T-helper 2 cell treated with Interferon-gamma antibody and Interleukin-4, amounts not matched to agents 5 μg/mL and 100 μg/mL, for 36 hours (primary cell): ENCODE measurements around the gene AIMP1.

Experiments used
- DNase-seq: peaks from one replicate; pipeline ENCODE4 v3.0.0; 2021; ENCODE audit warnings: low spot score
- H3K27ac Mint-ChIP-seq: one replicate; pipeline ENCODE4 v1.8.0; 2021; ENCODE audit warnings: mild to moderate bottlenecking, mixed read lengths
- H3K27me3 Mint-ChIP-seq: one replicate; pipeline ENCODE4 v1.8.0; 2021; ENCODE audit warnings: low read depth, mixed read lengths
- H3K36me3 Mint-ChIP-seq: one replicate; pipeline ENCODE4 v1.8.0; 2021; ENCODE audit warnings: low read depth, mixed read lengths
- H3K4me1 Mint-ChIP-seq: one replicate; pipeline ENCODE4 v1.8.0; 2021; ENCODE audit warnings: low read depth, mixed read lengths
- H3K4me3 Mint-ChIP-seq: one replicate; pipeline ENCODE4 v1.8.0; 2022; ENCODE audit warnings: mild to moderate bottlenecking, moderate library complexity, mixed read lengths
- H3K9me3 Mint-ChIP-seq: one replicate; pipeline ENCODE4 v1.8.0; 2021; ENCODE audit warnings: mixed read lengths

The AIMP1 gene

DNA sequence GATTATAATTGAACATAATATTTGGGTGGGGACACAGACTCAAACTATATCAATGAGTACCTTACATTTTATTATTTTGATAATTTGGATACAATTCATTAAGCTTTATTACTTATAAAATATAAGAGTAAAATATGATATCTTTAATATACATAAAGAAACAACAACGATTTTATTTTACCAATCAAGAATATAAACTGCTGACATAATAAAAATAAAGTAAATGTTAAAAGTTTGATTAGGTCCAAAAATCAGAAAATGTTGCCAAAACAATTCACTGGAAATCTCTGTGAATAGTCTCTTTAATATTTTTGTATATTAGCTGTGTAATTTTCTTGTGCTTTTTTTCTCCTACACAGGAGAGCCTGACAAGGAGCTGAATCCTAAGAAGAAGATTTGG lies 30.8 kb downstream of the AIMP1 start:
- peaks cover 31% of the 10 kb centered on the region for H3K36me3 Mint-ChIP-seq
- no peaks in the 10 kb centered on the region for H3K27me3 Mint-ChIP-seq

DNA sequence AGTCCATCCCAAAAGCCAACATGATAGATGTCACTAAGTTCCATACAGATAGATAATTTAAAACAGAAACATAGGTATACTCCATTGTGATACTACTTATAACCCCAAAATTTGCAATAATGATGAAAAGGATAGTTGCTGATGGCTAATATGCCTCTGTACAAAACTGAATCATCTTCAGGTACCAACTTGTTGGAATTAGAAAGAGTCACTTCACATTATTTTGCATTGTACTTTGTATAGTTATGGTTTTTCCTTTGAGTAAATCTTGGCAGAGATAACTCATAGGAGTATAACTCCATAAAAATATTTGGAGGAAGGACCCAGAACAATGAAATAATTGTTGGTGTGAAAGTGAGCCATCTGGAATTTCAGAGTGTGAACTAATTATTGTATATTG lies 34.7 kb downstream of the AIMP1 start:
- H3K9me3 Mint-ChIP-seq: no peaks in the 10 kb centered on the region
- no peak overlapping the region for H3K27ac Mint-ChIP-seq
- H3K27me3 Mint-ChIP-seq: no peaks in the 10 kb centered on the region
- peaks cover 15% of the 10 kb centered on the region for H3K36me3 Mint-ChIP-seq
- no peak overlapping the region for H3K4me3 Mint-ChIP-seq
- DNase-seq: no peak
- no peaks in the 10 kb centered on the region for H3K4me1 Mint-ChIP-seq

More for the DNA sequence above, 30.8 kb downstream of the AIMP1 start:
- DNase-seq: no peak
- Mint-ChIP-seq H3K9me3 (no peaks in the 10 kb centered on the region), H3K4me1 (peaks cover 3% of the 10 kb centered on the region), H3K27ac (no peak overlapping the region), H3K4me3 (no peak overlapping the region)

DNA sequence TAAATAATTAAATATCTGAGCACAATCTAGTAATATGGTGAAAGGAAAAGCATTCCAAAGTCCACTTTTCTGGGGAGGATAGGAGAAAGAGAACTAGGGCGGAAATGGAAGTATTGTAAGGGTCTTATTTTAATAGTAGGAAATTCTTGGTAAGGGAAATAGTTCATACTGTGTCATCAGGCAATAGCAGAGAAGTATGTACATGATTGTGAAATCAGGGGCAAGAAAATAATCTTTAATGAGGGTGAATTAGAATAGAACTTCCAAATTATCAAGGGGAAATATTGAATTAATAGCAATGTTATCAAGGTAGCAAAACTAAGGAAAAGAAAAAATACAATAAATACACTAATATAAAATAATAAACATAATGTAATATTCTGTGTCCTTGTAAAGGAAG lies 37.4 kb downstream of the AIMP1 start:
- H3K4me3 Mint-ChIP-seq: no peak overlapping the region
- no peaks in the 10 kb centered on the region for H3K27me3 Mint-ChIP-seq

DNA sequence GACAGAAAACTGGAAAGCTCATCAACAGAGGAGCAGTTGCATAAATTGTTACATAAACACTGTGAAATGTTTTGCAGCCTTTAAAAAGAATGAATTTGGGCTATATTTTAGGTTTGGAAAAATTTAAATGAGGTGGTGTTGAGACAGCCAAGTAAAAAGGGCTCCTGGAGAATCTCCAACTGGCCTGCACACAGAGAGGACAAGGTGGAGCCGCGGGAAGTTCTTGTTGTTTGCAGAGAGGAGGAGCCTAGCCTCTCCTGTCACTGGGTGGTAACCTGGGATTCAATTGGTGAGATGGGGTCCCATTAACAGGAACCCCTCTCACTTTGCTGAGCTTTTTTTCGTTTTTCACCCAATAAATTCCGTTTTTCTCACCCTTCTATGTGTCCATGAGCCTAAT lies 38.8 kb downstream of the AIMP1 start:
- peaks cover 3% of the 10 kb centered on the region for H3K36me3 Mint-ChIP-seq
- H3K4me1 Mint-ChIP-seq: no peaks in the 10 kb centered on the region
- no peak overlapping the region for H3K4me3 Mint-ChIP-seq
- peaks cover 5% of the 10 kb centered on the region for H3K27me3 Mint-ChIP-seq
- no peak for DNase-seq
- no peak overlapping the region for H3K27ac Mint-ChIP-seq
- H3K9me3 Mint-ChIP-seq: no peaks in the 10 kb centered on the region

More for the DNA sequence above, 37.4 kb downstream of the AIMP1 start:
- Mint-ChIP-seq H3K9me3 (no peaks in the 10 kb centered on the region), H3K27ac (no peak overlapping the region), H3K36me3 (peaks cover 8% of the 10 kb centered on the region), H3K4me1 (no peaks in the 10 kb centered on the region)
- DNase-seq: no peak

DNA sequence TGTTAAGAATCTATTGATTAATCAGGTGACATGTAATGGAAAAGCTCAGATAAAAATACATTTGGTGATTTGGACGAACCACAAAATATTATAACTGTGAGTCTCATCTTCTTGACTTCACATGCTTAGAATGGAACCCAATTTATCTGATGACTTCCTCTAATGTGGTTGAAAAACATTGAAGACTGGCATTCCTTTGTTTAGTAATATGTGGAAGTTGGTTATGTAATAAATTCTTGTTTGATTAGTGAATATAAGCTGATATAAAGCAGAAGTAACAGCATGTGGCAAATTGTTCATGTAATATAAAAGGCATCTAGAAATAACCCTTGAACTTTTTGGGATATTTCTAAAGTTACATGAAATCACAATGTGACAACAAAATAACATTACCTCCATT lies 42.5 kb downstream of the AIMP1 start:
- Mint-ChIP-seq H3K27me3 (peaks cover 13% of the 10 kb centered on the region), H3K9me3 (no peaks in the 10 kb centered on the region), H3K4me1 (no peaks in the 10 kb centered on the region), H3K36me3 (no peaks in the 10 kb centered on the region), H3K27ac (no peak overlapping the region), H3K4me3 (no peak overlapping the region)
- DNase-seq: no peak

DNA sequence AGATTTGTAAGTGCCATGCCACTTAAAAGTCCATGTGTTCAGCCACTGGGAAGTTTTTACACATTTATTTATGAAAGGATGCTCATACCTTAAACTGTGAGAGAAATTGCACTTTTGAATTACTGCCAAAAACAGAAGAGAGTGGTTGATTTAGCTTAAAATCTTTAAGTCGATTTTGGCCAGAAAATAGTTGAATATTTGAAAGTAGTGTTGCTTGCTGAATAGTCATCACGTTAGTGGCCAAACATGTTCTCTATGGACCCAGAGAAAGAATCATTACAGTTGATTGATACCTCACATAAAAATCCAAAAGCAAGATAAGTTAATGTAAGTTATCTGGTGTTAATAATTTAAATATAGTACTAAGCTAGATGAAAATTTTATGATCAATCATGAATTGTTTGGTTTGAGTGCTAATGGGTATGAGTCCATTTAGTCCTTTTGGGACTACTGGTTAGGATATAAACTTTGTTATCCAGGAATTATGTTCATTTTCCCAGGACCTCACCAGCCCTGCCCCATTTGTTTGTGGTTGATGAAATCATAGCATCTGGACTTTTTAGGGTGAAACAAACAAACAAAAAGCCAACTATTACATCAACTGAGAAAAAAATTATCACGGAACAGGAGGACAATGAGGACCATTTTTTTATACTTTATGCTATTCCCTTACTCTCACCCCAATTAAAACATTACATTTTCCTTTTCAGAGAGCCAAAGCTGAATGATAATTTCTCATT lies 45.9 kb downstream of the AIMP1 start:
- Mint-ChIP-seq H3K36me3 (no peaks in the 10 kb centered on the region), H3K27me3 (peaks cover 20% of the 10 kb centered on the region), H3K4me1 (no peaks in the 10 kb centered on the region), H3K27ac (no peak overlapping the region), H3K4me3 (no peak overlapping the region), H3K9me3 (no peaks in the 10 kb centered on the region)
- DNase-seq: no peak

DNA sequence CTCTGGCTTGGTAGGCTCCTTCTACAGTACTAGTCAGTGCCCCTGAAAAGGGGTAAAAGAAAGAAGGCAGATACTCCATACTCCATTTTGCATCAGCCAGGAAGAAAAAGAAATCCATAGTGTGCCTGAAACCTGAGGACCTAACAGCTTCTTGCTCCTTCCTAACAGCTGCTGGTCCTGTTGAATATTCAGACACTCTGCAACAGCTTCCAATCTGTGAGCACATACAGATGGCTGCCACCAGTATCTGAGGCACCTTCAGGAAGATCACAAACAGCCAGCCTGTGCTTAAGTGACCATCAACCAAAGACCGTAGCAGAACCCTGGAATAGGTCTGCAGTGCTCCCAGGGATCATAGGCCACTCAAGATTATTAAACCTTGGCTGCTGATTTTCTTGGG lies 47.9 kb downstream of the AIMP1 start:
- no peak for DNase-seq
- Mint-ChIP-seq H3K27ac (no peak overlapping the region), H3K36me3 (no peaks in the 10 kb centered on the region), H3K9me3 (no peaks in the 10 kb centered on the region), H3K27me3 (peaks cover 19% of the 10 kb centered on the region), H3K4me1 (peaks cover 1% of the 10 kb centered on the region), H3K4me3 (no peak overlapping the region)

DNA sequence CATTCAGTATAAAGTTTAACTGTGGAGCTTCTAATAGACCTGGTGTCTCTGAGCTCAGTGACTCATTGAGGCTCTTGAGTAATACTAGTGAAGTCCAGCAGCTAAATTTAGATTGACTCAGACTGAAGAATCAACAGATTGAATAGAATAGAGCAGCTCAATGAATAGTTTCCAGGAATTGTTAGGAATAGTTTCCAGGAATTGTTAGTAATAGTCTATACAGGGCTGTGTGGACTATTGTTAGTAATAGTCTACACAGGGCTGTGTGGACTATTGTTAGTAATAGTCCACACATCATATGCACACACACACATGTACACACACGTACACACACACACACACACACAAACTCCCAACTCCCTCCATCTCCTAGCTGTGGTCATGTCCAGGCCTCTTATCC lies 49.3 kb downstream of the AIMP1 start:
- Mint-ChIP-seq H3K36me3 (no peaks in the 10 kb centered on the region), H3K27ac (no peak overlapping the region), H3K4me3 (no peak overlapping the region), H3K9me3 (no peaks in the 10 kb centered on the region), H3K27me3 (peaks cover 27% of the 10 kb centered on the region), H3K4me1 (peaks cover 4% of the 10 kb centered on the region)
- DNase-seq: no peak

DNA sequence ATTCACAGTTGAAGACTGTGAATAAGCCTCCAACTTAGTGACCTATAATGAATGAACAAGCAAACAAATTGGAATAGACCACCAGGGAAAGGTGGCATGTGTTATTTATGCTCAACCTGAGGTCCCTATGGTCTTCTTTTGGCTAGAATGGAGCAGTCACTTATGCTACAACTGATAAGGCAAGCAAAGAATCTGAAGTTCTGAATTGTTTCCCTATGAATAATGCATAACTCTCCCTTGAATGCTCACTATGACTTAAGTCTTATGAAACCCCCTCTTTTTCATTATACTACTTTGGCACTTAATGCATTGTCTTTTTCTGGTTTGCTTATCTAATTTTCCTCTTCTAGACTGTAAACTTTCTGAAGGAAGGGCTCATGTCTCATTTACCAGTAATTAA lies 49.7 kb downstream of the AIMP1 start:
- Mint-ChIP-seq H3K27ac (no peak overlapping the region), H3K27me3 (peaks cover 26% of the 10 kb centered on the region), H3K4me1 (peaks cover 4% of the 10 kb centered on the region), H3K36me3 (no peaks in the 10 kb centered on the region), H3K4me3 (no peak overlapping the region), H3K9me3 (no peaks in the 10 kb centered on the region)
- no peak for DNase-seq

DNA sequence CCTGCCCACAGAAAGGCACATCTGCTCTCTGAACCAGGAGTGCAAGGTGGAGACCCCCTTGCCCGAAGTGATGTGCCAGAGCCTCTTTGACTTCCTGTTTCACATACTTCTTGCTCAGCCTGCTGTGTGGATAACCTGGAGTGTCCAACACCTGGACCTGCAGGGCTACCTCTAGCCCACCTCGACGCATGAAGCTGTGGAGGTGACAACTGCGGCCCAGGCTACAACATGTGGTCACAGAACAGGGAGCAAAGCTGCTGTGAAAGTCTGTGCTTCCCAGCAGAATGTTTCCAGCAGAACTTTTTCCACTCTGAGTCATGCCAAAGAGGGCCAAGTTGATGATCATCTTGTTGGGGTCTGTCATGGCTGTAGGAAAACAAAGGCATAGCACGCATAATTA lies 50.7 kb downstream of the AIMP1 start:
- Mint-ChIP-seq H3K4me3 (no peak overlapping the region), H3K27ac (no peak overlapping the region), H3K4me1 (peaks cover 4% of the 10 kb centered on the region), H3K9me3 (no peaks in the 10 kb centered on the region), H3K27me3 (peaks cover 24% of the 10 kb centered on the region), H3K36me3 (no peaks in the 10 kb centered on the region)
- no peak for DNase-seq

DNA sequence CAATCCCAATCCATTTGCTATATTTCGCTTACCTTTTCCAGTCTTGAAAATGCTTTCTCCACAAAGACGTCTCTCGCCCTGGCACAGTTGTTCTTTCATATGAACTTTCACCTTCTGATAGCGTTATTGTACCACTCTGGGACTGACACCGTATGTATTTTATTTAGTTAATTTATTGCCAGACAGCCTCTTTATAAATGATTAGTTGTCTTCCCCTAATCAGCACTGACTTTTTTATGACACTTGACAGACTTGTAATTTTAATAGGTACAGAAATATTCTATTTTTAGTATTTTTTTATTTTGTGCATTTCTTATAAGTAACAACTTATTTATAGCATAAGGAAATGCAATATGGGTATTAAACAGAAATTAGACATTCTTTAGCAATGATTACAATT lies 52.3 kb downstream of the AIMP1 start, which contains the start of gene GIMD1:
Gene GIMD1, minus strand, starts transcription at position 101 of the 400 bp plus-strand sequence. CDS start 1,343 bp downstream, outside the sequence.
- Mint-ChIP-seq H3K4me1 (peaks cover 4% of the 10 kb centered on the region), H3K36me3 (no peaks in the 10 kb centered on the region), H3K27me3 (peaks cover 19% of the 10 kb centered on the region), H3K27ac (no peak within 1 kb of the TSS), H3K4me3 (no peak within 1 kb of the TSS), H3K9me3 (no peaks in the 10 kb centered on the region)
- no peak for DNase-seq

DNA sequence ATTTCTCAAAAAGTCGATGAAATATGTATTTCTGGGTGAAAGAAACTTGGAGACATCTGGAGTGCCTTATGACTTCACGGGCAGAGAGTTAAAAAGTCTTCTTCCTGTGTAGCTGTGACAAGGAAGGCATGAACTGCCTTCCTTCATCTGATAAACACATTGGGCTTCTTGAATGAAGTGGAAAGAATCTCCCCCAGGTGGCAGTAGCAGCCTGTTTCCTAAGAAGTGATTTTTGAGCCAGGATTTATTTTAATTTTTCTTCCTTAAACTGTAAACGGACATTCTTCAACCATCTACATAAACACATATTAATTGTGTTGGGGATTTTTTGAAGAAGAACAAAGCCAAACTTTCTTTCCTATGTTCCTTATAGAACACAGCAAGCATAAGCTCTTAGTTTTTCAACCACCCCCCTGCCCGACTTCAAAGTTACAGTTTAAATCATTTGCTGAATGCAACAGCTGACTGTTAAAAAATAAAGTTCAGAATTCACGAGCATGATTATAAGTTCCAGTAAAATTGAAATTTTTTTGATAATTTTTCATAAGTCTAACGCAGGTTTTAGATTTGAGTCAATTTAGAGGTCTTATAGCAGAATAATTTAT lies 53.2 kb downstream of the AIMP1 start:
- Mint-ChIP-seq H3K36me3 (no peaks in the 10 kb centered on the region), H3K4me3 (no peak overlapping the region), H3K4me1 (peaks cover 4% of the 10 kb centered on the region), H3K27me3 (peaks cover 16% of the 10 kb centered on the region), H3K27ac (no peak overlapping the region), H3K9me3 (no peaks in the 10 kb centered on the region)
- DNase-seq: peak; percentile 7

DNA sequence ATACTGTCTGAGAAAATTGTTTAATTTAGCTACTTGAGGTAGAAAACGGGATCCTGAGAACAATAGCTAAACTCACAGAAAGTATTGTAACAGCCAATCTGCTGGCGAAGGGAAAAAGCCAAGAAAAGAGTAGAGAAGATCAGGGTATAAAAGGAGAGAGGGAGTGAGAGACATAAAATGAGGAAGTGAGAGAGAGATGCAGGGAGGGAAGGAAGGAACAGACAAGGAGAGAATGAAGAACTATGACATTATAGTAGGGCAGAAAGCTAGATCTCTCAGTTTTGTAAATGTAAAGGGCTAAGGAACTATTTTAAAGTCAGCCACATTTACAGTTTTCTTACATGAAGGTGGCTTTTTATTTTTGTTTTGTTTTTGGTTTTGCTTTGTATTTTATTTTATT lies 53.9 kb downstream of the AIMP1 start:
- Mint-ChIP-seq H3K4me3 (no peak overlapping the region), H3K27me3 (peaks cover 16% of the 10 kb centered on the region), H3K36me3 (no peaks in the 10 kb centered on the region), H3K9me3 (no peaks in the 10 kb centered on the region), H3K27ac (no peak overlapping the region), H3K4me1 (peaks cover 4% of the 10 kb centered on the region)
- no peak for DNase-seq

DNA sequence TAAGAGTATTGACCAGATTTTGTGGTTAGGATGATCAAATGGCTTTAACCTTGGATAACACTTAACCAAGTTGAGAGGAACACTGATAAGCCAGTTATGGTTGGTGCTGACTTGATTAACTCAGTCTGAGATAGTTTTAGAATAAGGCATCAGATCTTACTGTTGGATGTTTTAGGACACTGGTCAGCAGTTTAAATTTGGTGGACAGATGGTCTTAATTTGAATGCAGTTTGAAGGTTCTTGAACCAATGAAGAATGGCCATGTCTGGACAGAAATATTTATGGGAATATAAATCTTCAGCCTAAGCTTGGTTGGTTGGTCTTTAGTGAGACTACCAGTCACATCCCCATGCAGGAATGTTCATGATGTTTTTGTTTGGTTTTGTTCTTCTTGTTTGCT lies 54.8 kb downstream of the AIMP1 start:
- no peak for DNase-seq
- peaks cover 14% of the 10 kb centered on the region for H3K27me3 Mint-ChIP-seq
- no peaks in the 10 kb centered on the region for H3K9me3 Mint-ChIP-seq
- H3K36me3 Mint-ChIP-seq: no peaks in the 10 kb centered on the region
- H3K4me3 Mint-ChIP-seq: no peak overlapping the region
- H3K27ac Mint-ChIP-seq: no peak overlapping the region
- peaks cover 4% of the 10 kb centered on the region for H3K4me1 Mint-ChIP-seq

DNA sequence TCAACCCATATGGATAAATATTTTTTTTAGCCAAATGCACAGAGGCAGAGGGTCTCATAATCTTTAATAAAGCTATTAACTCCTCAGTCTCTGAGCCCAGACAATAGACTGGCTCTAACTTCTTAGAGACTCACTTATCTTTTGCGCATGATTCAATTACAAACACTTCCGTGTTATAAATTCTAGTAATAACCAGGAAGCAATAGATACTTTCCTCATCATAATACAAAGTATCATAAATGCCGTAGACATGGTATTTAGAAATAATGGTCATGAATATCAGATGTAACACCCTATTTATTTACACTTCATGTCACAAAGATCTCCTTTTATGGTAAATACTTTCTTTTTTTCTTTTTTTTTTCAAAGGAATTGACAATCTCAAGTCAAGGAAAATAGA lies 56.7 kb downstream of the AIMP1 start:
- no peak for DNase-seq
- Mint-ChIP-seq H3K9me3 (no peaks in the 10 kb centered on the region), H3K27me3 (peaks cover 14% of the 10 kb centered on the region), H3K4me1 (peaks cover 4% of the 10 kb centered on the region), H3K27ac (no peak overlapping the region), H3K4me3 (no peak overlapping the region), H3K36me3 (no peaks in the 10 kb centered on the region)
